HG03139 (cell line): ENCODE results near the gene SLC6A11.

Source experiments
- ATAC-seq: cut with Tn5 transposase; IDR thresholded peaks from one replicate; pipeline ENCODE4 v1.9.1; 2021; ENCODE audit not compliant: unreplicated experiment

The SLC6A11 gene

DNA sequence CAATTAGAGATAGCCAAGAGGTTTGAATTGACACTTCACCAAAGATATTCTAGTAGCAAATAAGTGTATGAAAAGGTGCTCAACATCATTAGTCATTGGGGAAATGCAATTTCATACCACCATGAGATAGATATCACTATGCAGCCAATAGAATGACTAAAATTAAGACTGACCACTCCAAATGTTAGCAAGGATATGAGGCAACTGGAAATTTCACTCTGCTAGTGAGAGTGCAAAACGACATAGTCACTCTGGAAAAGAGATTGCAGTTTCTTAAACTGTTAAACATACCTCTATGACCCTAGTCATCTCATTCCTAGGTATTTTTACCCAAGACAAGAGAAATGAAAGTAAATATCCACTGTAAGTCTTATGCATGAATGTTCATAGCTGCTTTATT lies 27.6 kb upstream of the SLC6A11 start:
- ATAC-seq = no peak

- ATAC-seq = no peak
Measured at GRCh38 chr3:10790713-10791112, 25.3 kb upstream of the SLC6A11 start.

DNA sequence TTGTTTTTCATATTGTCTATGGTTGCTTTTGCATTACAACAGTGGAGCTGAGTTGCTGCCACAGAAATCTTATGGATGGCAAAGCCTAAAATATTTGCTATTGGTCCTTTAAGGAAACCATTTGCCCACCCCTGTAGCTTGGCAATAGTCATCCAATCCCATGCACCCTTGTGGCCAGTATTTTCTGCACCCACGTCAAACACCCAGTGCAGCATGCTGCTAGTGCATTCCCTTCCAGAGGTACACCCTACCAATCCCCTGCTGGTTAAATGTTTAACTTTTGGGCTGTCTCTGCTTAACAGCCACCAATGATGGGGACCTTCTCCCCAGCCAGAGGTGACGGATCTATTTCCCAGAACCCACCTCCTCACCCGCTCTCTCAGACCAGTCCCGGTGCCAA lies 23.8 kb upstream of the SLC6A11 start:
- no peak for ATAC-seq

GRCh38 chr3:10798600-10799367 lies 17.2 kb upstream of the SLC6A11 start:
- no peak for ATAC-seq

- no peak for ATAC-seq
Measured at GRCh38 chr3:10804183-10804648, 11.8 kb upstream of the SLC6A11 start.

- ATAC-seq = no peak
Measured at GRCh38 chr3:10806006-10806405, 10.0 kb upstream of the SLC6A11 start.

GRCh38 chr3:10808130-10808735 lies 7.8 kb upstream of the SLC6A11 start:
- ATAC-seq = no peak

GRCh38 chr3:10808974-10809373 lies 7.1 kb upstream of the SLC6A11 start:
- ATAC-seq = no peak

- ATAC-seq = no peak
Measured at GRCh38 chr3:10810376-10810775, 5.7 kb upstream of the SLC6A11 start.

DNA sequence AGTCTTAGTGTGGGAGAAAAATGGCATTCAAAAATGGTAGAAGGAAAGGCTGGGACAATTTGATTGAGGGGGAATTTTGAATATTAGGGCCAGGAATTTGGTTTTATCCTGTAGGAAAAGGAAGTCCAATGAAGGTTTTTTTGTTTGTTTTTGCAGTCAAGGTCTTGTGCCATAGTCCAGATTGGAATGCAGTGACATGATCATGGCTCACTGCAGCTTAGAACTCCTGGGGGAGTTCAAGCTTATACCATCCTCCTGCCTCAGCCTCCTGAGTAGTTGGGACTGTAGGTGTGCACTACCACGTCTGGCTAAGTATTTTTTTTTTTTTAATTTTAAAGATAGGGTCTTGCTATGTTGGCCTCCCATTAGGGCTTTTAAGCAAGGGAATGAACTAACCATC lies 2.6 kb upstream of the SLC6A11 start:
- ATAC-seq = no peak

- no peak for ATAC-seq
Measured at GRCh38 chr3:10814623-10815022, 1.4 kb upstream of the SLC6A11 start.

DNA sequence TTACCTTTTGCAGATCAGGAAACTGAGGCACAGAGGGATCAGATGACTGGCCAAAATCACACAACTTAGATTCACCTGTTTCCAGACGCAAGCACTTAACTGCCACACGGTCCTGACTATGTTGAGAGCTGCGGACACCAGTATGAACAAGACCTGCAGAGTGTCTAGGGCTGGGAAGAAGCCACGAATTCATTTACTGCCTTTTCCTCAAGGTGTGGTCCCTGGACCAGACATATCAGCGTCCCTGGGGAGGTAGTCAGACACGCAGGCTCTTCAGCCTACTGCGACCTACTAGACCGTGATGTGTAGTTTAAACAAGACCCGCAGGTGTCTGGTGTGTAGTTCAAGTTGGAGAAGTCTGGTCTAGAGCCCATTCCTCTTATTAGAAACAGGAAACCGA lies 541 bp upstream of the SLC6A11 start:
- no peak for ATAC-seq

DNA sequence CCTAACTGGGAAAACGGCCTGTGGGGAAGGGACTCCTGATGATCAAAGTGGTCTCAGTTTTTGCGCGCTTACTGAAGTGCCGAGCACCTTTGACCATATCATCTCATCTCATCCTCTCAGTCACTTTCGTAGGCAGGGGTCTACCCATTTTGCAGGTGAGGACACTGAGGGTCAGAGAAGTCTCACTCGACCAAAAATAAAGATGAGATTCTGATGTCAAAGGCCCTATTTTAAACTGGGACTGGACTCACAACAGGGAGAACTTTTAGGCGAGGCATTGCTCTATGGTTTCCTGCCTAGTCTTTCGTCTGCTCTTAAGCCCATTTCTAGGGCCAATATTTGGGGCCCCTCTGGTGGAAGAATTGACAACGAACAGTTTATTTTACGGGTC lies 830 bp downstream of the SLC6A11 start:
- no peak for ATAC-seq

DNA sequence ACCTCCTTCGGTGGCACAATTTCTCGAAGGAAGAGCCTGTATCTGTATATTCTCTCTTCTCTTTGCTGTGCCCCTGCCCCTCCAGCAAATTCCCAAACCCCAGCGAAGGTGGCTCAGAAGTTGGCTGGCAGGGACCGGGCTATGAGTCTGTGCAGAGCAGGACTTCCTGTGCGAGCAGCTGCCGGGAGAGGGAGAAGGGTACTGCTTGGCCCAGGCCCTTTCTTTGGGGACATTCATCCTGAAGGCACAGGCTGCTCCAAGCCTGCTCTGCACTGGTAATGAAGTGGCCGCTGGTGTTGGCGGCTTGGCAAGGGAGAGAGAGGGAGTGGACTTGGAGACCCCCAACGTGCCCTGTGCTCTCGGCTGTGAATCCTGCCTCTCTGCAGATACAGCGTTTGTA lies 1.5 kb downstream of the SLC6A11 start:
- ATAC-seq = no peak

DNA sequence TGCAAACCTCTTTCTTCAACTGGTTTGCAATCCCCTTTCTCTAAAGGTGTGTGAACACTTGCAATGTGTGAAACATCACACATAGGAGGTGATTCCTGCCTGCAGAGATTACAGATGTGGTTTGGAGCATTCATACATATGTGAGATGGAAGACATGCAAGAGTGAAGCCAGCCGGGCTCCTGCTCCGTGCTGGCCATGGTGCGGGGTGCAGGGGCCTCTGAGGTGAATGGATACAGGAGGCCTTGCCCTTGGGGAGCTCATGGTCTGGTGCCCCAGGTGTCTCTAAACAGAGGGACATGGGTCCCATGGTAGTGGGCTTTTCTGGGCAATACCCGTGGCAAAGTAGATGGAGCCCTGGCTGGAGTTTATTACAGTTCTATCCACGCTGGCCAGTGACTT lies 6.0 kb downstream of the SLC6A11 start:
- ATAC-seq = no peak

DNA sequence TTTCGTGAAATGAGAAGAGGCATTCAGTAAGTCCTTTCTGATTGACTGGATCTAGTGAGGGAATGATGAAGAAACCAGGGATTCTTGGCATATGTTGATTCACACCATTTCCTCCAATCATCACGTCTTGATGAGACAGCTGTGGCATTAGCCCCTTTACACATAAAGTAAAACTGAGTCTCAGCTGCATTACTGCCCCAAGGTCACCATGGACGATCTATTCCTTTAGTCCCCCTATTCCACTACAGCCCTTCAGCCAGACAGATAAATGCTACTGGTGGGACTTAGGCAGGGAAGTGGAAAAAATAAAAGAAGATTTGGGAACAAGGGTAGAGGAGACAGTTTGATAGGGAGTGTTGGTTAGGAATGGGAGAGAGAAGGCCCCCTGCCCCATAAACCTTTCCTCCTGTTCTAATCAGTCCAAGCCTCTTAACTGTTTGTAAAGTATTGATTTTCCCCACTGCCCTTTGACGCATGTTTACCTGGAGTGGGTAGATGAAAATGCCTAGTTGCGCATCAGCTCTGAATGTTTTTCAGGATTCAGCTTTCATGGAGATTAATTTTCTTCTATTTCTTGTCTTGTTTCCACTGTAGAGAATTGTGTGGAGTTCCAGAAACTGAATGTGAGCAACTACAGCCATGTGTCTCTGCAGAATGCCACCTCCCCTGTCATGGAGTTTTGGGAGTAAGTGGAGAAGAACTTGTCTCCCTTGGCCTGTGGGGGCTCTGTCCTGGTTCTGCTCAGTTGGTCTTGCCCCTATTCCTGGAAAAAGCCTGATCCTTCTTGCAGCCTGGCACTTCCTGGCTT lies 6.9 kb downstream of the SLC6A11 start:
- ATAC-seq = no peak

DNA sequence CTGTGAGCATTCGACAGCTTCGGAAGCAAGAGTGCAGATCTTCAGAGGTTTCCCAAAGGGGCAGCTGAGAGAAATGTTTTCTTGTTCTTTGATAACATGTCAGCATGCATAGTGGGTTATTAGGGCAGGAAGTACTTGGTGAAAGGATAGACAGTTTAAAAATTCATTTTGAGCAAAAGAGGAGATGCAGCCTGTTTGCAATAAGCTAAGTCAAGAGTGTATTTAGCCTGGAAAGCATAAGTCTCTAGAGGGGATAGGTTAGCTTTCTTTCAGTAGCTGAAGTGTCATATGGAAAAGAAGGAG lies 7.4 kb downstream of the SLC6A11 start:
- no peak for ATAC-seq

- ATAC-seq = no peak
Measured at GRCh38 chr3:10824468-10824867, 8.4 kb downstream of the SLC6A11 start.

DNA sequence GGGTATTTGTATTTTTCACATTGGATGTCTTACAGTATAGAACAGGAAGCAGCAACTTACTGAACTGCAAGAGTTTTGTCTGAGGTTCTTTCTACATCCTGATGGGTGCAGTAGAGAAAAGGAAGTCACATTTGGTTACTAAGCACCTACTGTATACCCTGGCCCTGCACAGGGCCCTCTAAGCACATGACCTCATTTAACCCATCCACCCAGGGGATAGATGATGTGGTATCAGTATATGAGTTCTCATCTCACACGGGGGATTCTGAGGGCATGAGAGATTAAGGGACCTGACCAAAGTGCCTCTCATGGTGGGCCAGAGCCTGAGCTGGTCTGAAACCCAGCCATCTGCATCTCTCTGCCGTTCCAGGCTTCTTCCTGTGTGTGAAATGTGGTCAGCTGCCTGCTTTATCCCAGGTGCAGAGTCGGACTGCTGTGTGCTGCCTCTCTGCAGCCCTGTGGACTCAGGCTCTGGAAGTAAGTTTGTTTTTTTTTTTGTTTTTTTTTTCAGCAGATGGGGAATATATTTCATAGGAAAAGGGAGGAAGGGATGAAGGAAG lies 17.9 kb downstream of the SLC6A11 start:
- no peak for ATAC-seq

DNA sequence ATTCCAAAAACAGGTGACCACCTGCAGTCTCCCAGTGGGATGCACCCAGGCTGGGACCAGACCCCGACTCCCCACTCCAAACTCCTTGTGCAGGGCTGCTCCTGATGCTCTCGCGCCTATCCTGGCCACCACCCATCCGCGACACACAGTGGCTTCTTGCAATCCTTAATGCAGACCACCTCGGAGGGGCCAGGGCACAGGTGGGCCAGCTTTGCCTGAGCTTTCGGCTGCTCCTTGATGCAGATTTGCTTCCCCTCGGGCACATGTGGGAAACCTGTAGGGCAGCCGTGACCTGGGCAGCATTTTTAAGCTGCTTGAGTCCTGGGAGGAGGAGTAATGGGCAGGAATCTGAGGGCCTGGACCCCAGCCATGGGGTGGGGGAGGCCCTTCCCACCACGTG lies 18.9 kb downstream of the SLC6A11 start:
- no peak for ATAC-seq

DNA sequence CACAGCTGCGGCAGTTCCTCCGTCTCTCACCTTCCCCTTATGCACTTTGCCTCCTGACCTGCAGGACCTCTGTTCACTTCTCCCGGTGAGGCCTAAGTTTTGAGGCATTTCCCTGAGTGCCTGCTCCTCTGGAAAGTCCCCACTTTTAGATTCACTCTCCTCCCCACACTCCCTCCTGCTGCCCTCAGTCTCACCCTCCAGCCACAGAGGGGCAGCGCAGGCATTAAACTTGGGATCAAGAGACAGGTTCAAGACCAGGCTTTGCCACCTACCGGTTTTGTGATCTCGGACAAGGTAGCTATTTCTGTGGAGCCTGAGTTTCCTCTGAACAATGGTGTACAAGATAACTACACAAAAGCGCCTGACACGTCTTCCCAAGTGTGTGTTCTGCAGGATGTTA lies 19.4 kb downstream of the SLC6A11 start:
- ATAC-seq = no peak

DNA sequence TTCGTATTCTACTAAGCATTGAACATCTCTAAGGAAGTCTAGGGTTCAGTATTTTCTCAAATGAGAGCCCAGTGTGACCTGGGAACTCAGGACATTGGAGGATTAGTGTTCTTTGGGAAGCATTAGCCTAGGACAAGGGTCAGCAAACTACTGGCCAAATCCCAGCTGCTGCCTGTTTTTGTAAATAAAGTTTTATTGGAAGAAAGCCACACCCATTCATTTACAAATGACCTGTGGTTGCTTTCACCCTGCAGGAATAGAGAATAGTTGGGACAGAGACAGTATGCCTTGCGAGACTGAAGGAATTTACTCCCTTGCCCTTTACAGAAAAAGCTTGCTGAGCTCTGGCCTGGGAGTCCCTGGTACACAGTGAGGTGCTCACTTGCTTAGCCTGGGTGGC lies 20.6 kb downstream of the SLC6A11 start:
- ATAC-seq = no peak
